Measurements from ENCODE around the gene SLC22A31.

SLC22A31 gene

GRCh38 chr16:89224665-89225064 is 24.3 kb upstream of the SLC22A31 start:
- H3K27ac Mint-ChIP-seq = peak overlapping the region; percentile 8
- no peak for ATAC-seq
- peaks cover 10% of the 10 kb centered on the region for H3K4me1 Mint-ChIP-seq
- DNase-seq (ENCODE audit: low spot score in 2 of 2) = no peak
- H3K4me3 Mint-ChIP-seq = no peak overlapping the region
- H3K9me3 Mint-ChIP-seq = peaks cover 2% of the 10 kb centered on the region
- H3K36me3 Mint-ChIP-seq = peaks cover 56% of the 10 kb centered on the region

GRCh38 chr16:89222931-89223330 is 22.6 kb upstream of the SLC22A31 start:
- Mint-ChIP-seq H3K4me3 (no peak overlapping the region), H3K4me1 (peaks cover 17% of the 10 kb centered on the region), H3K9me3 (peaks cover 2% of the 10 kb centered on the region), H3K36me3 (peaks cover 55% of the 10 kb centered on the region), H3K27ac (peak overlapping the region; percentile 57)
- no peak for ATAC-seq
- DNase-seq (ENCODE audit: low spot score in 2 of 2) = no peak

- DNase-seq (ENCODE audit: low spot score in 2 of 2) (no peak), ATAC-seq (no peak)
- Mint-ChIP-seq H3K27ac (no peak overlapping the region), H3K4me3 (no peak overlapping the region), H3K4me1 (peaks cover 21% of the 10 kb centered on the region), H3K9me3 (no peaks in the 10 kb centered on the region), H3K36me3 (peaks cover 44% of the 10 kb centered on the region)
Observed at GRCh38 chr16:89221604-89222003, 21.3 kb upstream of the SLC22A31 start.

- ATAC-seq (no peak), DNase-seq (ENCODE audit: low spot score in 2 of 2) (no peak)
- H3K4me1 Mint-ChIP-seq = peaks cover 27% of the 10 kb centered on the region
- H3K27ac Mint-ChIP-seq = no peak overlapping the region
- peak overlapping the region; percentile 90 for H3K4me3 Mint-ChIP-seq
- H3K36me3 Mint-ChIP-seq = peaks cover 26% of the 10 kb centered on the region
- H3K9me3 Mint-ChIP-seq = no peaks in the 10 kb centered on the region
Observed at GRCh38 chr16:89219365-89219764, 19.0 kb upstream of the SLC22A31 start.

GRCh38 chr16:89217388-89218191 is 17.3 kb upstream of the SLC22A31 start, which contains the start of gene ZNF778:
ZNF778 (plus strand) TSS chr16:89217703; CDS start chr16:89221128, 3,425 bp downstream.
- H3K9me3 Mint-ChIP-seq = no peaks in the 10 kb centered on the region
- H3K27ac Mint-ChIP-seq = peak within 1 kb of the TSS; percentile 70
- ATAC-seq (peak; percentile 93), DNase-seq (ENCODE audit: low spot score in 2 of 2) (peak; percentile 68 to 87)
- H3K36me3 Mint-ChIP-seq = peaks cover 21% of the 10 kb centered on the region
- peak within 1 kb of the TSS; percentile 90 for H3K4me3 Mint-ChIP-seq
- peaks cover 27% of the 10 kb centered on the region for H3K4me1 Mint-ChIP-seq

GRCh38 chr16:89217138-89217387 is 16.7 kb upstream of the SLC22A31 start:
- DNase-seq (ENCODE audit: low spot score in 2 of 2) (no peak), ATAC-seq (no peak)
- H3K36me3 Mint-ChIP-seq = peaks cover 15% of the 10 kb centered on the region
- peak overlapping the region; percentile 70 for H3K27ac Mint-ChIP-seq
- H3K4me3 Mint-ChIP-seq = peak overlapping the region; percentile 90
- no peaks in the 10 kb centered on the region for H3K9me3 Mint-ChIP-seq
- peaks cover 27% of the 10 kb centered on the region for H3K4me1 Mint-ChIP-seq

GRCh38 chr16:89216315-89217137 is 16.2 kb upstream of the SLC22A31 start:
- ATAC-seq (peak; percentile 73), DNase-seq (ENCODE audit: low spot score in 2 of 2) (peak; percentile 45 to 86)
- Mint-ChIP-seq H3K9me3 (no peaks in the 10 kb centered on the region), H3K4me3 (peak overlapping the region; percentile 90), H3K36me3 (peaks cover 10% of the 10 kb centered on the region), H3K4me1 (peaks cover 23% of the 10 kb centered on the region), H3K27ac (peak overlapping the region; percentile 70)

- Mint-ChIP-seq H3K4me3 (no peak overlapping the region), H3K27ac (no peak overlapping the region), H3K36me3 (no peaks in the 10 kb centered on the region), H3K9me3 (no peaks in the 10 kb centered on the region), H3K4me1 (no peaks in the 10 kb centered on the region)
- DNase-seq (ENCODE audit: low spot score in 2 of 2) (no peak), ATAC-seq (peak; percentile 39)
Observed at GRCh38 chr16:89210904-89211515, 10.7 kb upstream of the SLC22A31 start.

- H3K36me3 Mint-ChIP-seq = no peaks in the 10 kb centered on the region
- no peak for DNase-seq (ENCODE audit: low spot score in 2 of 2)
- ATAC-seq = no peak
- no peaks in the 10 kb centered on the region for H3K4me1 Mint-ChIP-seq
- no peak overlapping the region for H3K4me3 Mint-ChIP-seq
- no peak overlapping the region for H3K27ac Mint-ChIP-seq
- H3K9me3 Mint-ChIP-seq = no peaks in the 10 kb centered on the region
Observed at GRCh38 chr16:89210165-89210903, 10.0 kb upstream of the SLC22A31 start.

- ATAC-seq (no peak), DNase-seq (ENCODE audit: low spot score in 2 of 2) (no peak)
- Mint-ChIP-seq H3K4me1 (no peaks in the 10 kb centered on the region), H3K27ac (no peak overlapping the region), H3K4me3 (no peak overlapping the region), H3K9me3 (no peaks in the 10 kb centered on the region), H3K36me3 (no peaks in the 10 kb centered on the region)
Observed at GRCh38 chr16:89209522-89210044, 9.2 kb upstream of the SLC22A31 start.

GRCh38 chr16:89207993-89208392 is 7.7 kb upstream of the SLC22A31 start:
- DNase-seq (ENCODE audit: low spot score in 2 of 2) (no peak), ATAC-seq (no peak)
- H3K4me1 Mint-ChIP-seq = peaks cover 4% of the 10 kb centered on the region
- no peak overlapping the region for H3K27ac Mint-ChIP-seq
- H3K4me3 Mint-ChIP-seq = no peak overlapping the region
- H3K9me3 Mint-ChIP-seq = no peaks in the 10 kb centered on the region
- no peaks in the 10 kb centered on the region for H3K36me3 Mint-ChIP-seq

- no peaks in the 10 kb centered on the region for H3K36me3 Mint-ChIP-seq
- no peak overlapping the region for H3K27ac Mint-ChIP-seq
Observed at GRCh38 chr16:89202422-89203215, 2.3 kb upstream of the SLC22A31 start.

GRCh38 chr16:89201439-89202377 is 1.4 kb upstream of the SLC22A31 start:
- peak; percentile 75 for ATAC-seq
- peak in 1 of 2 donors; percentile 65 for DNase-seq (ENCODE audit: low spot score in 2 of 2)
- H3K36me3 Mint-ChIP-seq = no peaks in the 10 kb centered on the region
- H3K4me3 Mint-ChIP-seq = peak overlapping the region; percentile 42
- H3K9me3 Mint-ChIP-seq = no peaks in the 10 kb centered on the region
- peaks cover 10% of the 10 kb centered on the region for H3K4me1 Mint-ChIP-seq
- H3K27ac Mint-ChIP-seq = no peak overlapping the region

More at GRCh38 chr16:89202422-89203215, 2.3 kb upstream of the SLC22A31 start:
- Mint-ChIP-seq H3K4me1 (peaks cover 10% of the 10 kb centered on the region), H3K9me3 (no peaks in the 10 kb centered on the region), H3K4me3 (peak overlapping the region; percentile 42)
- DNase-seq (ENCODE audit: low spot score in 2 of 2) = no peak
- no peak for ATAC-seq

Data from stimulated activated effector memory CD8-positive, alpha-beta T cell treated with anti-CD3 and anti-CD28 coated beads, Interleukin-12 subunit alpha, Interleukin-12 subunit beta, amount 100 ng/mL, for 72 hours (primary cell).